ENCODE data around the gene GALT. TPM values are rescaled to one million over a fixed set of nuclear protein-coding genes. Genes with fewer than 3 reads are reported as not detected.
"Not testable (repeated sequence)": the region's sequence is repeated elsewhere in the genome, so short reads cannot be mapped to it uniquely, and the experiment has no call there.

The GALT gene
- total RNA-seq, 1 donor from 2014 or later: 72.0 TPM

DNA sequence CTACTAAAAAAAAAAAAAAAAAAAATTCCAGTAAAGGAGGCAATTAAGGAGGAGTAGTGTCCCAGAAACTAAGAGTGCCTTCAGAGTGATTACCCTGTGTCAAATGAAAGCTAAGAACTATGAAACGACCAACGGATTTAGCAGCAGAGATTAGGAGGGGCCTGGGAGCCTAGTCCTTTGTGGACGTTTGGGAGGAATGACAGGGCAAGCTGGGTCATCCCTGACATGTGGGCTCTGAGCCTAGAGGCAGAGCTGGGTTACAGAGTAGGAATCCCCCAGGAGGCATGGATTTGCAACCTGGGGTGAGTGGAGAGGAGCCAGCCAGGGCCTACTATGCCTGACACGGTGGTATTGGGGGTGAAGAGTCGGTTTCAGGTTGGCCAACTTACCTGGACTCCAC is 13.3 kb upstream of the GALT start:
- no peak overlapping the region for H3K4me3 Mint-ChIP-seq
- intact Hi-C loops (cut with micrococcal nuclease): loop anchor here (10.0 kb wide), 1 partner anchor 442 kb away; the partner anchor contains the start of genes FANCG and VCP
- H3K27me3 Mint-ChIP-seq (ENCODE audit: insufficient read depth): peaks cover 24% of the 10 kb centered on the region
- peaks cover 37% of the 10 kb centered on the region for H3K4me1 Mint-ChIP-seq (ENCODE audit: low read depth)
- H3K27ac Mint-ChIP-seq: no peak overlapping the region
- peaks cover 35% of the 10 kb centered on the region for H3K36me3 Mint-ChIP-seq (ENCODE audit: low read depth)
- H3K9me3 Mint-ChIP-seq: no peaks in the 10 kb centered on the region
- DNase-seq (ENCODE audit: low spot score): no peak

DNA sequence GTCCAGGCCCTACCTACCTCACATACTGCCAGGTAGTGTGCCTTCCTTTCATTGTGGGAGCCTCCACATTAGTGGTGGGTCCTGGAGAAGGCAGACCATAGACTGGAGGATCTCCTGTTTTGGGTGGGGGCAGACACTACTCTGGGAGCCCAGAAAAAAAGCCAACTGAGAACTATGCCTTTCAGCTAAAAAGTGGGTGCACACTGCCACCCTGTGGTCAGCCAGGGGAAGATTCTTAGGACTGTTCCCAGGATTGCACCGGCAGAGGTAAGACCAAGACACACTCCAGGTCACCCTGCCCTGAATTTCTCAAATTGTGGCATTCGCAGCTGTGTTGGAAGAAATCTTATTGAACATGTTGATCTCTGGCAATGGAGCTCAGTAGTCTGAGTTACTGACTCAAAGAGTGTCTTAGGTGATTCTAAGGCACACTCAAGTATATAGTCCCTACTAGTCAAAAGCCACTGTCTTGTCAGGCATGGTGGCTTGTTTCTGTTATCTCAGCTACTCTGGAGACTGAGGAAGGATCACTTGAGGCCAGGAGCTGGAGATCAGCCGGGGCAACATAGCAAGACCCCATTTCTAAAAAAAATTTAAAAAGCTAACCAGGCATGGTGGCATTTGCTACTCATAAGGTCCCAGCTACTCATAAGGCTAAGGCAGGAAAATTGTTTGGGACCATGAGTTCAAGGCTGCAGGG is 12.5 kb upstream of the GALT start:
- peak; percentile 62 for DNase-seq (ENCODE audit: low spot score)
- no peaks in the 10 kb centered on the region for H3K9me3 Mint-ChIP-seq
- peaks cover 19% of the 10 kb centered on the region for H3K27me3 Mint-ChIP-seq (ENCODE audit: insufficient read depth)
- H3K4me1 Mint-ChIP-seq (ENCODE audit: low read depth): peaks cover 39% of the 10 kb centered on the region
- H3K27ac Mint-ChIP-seq: no peak overlapping the region
- peaks cover 31% of the 10 kb centered on the region for H3K36me3 Mint-ChIP-seq (ENCODE audit: low read depth)
- intact Hi-C loops (cut with micrococcal nuclease): loop anchor here (1.0 to 10.0 kb wide), 2 partner anchors 22 to 441 kb away; partner anchors contain the start of genes FANCG, RPP25L and VCP
- H3K4me3 Mint-ChIP-seq: peak overlapping the region; percentile 59

DNA sequence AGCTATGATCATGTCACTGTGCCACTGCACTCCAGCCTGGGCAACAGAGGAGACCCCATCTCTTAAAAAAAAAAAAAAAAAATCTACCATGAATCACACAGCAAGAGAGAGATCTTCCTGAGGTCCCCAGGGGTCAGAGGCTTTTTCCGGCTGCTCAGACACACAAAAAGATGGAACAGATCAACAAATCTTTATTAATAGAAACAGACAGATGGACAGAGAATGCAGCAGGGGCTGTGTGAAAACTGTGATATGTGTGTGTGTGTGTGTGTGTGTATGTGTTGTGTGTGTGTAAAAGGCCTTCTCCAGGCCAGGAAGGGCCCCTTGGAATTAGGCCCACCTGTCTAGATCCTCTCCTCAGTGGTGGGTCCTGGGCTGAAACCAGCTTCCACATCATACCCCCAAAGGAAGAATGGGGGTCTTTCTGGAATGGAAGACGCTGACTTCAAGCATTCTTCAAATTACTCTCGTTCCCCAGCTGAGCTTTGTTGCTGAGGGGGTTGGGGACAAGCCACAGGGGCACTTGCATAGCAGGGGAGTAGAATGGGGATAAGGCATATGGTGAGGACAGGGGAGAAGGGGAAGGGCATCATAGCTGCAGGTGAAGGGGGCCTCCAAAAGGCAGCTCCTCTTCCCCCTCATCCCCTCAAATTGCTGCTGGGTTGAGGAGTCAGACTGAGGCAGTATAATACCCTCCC is 11.8 kb upstream of the GALT start:
- peaks cover 31% of the 10 kb centered on the region for H3K36me3 Mint-ChIP-seq (ENCODE audit: low read depth)
- H3K4me3 Mint-ChIP-seq: peak overlapping the region; percentile 59
- no peak overlapping the region for H3K27ac Mint-ChIP-seq
- no peaks in the 10 kb centered on the region for H3K9me3 Mint-ChIP-seq
- intact Hi-C loops (cut with micrococcal nuclease): loop anchor here (1.0 to 10.0 kb wide), 3 partner anchors 22 to 440 kb away; partner anchors contain the start of genes FANCG, RPP25L and VCP
- peaks cover 39% of the 10 kb centered on the region for H3K4me1 Mint-ChIP-seq (ENCODE audit: low read depth)
- peaks cover 12% of the 10 kb centered on the region for H3K27me3 Mint-ChIP-seq (ENCODE audit: insufficient read depth)
- no peak for DNase-seq (ENCODE audit: low spot score)

DNA sequence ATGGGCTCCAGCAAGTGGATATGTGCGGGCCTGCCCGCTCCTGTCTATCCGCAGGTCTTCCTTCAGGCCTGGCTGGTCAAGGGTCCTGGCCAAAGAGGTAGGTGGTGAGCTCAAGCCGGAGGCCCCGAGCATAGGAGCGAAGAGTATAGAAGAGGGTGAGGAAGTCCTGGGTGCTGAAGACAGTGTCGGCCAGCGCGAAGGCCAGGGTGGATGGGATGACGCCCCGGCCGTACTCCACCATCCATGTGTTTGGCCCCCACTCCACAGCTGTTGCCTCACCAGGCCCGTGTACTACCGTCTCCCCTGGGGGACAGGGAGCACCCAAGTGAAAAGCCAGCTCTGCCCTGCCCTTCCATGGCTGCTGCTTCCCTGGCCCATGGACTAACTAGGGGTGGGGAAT is 10.9 kb upstream of the GALT start:
- Mint-ChIP-seq H3K4me1 (ENCODE audit: low read depth) (peaks cover 34% of the 10 kb centered on the region), H3K36me3 (ENCODE audit: low read depth) (peaks cover 31% of the 10 kb centered on the region), H3K27me3 (ENCODE audit: insufficient read depth) (peaks cover 3% of the 10 kb centered on the region), H3K4me3 (peak overlapping the region; percentile 97), H3K27ac (peak overlapping the region; percentile 40), H3K9me3 (no peaks in the 10 kb centered on the region)
- intact Hi-C loops (cut with micrococcal nuclease): loop anchor here (5.0 to 10.0 kb wide), 2 partner anchors 33 to 439 kb away; partner anchors contain the start of genes FANCG and VCP
- DNase-seq (ENCODE audit: low spot score): no peak

DNA sequence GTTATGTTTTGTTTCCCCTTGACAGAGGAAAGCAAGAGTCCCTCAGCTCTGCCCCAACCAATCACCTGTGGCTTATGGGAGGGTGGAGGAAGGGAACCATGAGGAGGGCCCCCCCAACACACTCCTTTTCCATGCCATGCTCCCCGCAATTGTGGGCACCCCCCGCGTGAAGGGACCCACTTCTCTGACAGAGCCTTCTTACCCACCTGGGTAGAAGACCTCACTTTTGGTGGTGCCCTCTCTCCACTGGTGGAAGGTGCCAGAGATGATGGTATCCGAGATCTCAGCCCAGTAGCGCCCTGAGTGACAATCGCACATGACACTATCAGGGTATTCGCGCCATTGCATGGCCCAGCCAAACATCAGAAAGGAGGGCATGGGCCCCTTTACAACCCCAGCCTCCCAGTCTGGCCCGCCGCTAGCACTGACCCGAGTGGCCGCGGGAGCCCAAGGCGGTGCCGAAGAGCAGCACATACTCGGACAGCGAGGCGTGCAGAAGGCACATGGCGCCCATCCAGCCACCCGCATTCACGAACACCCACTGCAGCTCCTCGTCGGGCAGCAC is 9.6 kb upstream of the GALT start:
- Mint-ChIP-seq H3K27ac (peak overlapping the region; percentile 88), H3K36me3 (ENCODE audit: low read depth) (peaks cover 31% of the 10 kb centered on the region), H3K4me1 (ENCODE audit: low read depth) (peaks cover 39% of the 10 kb centered on the region), H3K4me3 (peak overlapping the region; percentile 97), H3K9me3 (no peaks in the 10 kb centered on the region), H3K27me3 (ENCODE audit: insufficient read depth) (no peaks in the 10 kb centered on the region)
- intact Hi-C loops (cut with micrococcal nuclease): loop anchor here (1.0 to 10.0 kb wide), 6 partner anchors 9 to 438 kb away; partner anchors contain the start of genes DCTN3, DNAI1, FAM219A and FANCG
- peak; percentile 15 for DNase-seq (ENCODE audit: low spot score)

DNA sequence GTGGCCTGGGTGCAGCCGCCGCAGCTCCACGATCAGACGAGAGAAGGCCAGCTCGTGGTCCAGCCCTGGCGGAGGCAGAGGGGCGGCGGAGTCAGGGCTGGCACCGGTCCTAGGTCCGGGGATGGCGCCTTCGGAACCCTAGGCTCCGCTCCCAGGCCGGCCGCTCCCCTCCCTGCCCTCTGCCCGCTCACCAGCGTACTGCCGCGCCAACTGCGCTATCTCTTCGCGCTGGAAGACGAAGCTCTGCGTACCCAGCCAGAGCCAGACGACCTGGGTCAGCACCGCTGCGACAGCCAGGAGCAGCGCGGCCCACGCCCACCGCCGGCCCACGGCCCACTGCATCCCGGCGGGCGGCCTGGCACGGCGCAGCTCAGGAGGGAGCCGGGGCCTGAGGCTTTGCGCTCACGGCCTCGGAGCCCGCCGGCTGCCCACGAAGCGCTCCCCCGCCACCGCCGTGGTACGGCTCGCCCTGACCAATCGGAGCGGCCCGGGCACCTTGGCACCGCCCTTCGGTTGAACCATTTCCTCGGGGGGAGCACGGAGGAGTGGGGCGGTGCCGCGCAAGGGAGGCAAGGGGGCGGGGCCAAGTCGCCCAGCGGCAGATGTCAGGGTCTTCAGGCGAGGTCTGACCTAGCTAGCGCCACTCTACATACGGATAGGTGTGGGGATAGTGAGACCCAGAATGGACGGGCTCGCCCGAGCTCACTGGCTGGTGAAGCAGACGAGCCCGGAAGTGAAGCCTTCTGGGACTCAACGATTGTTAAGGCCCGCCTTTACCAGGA is 8.9 kb upstream of the GALT start, which contains the start of gene SIGMAR1:
TSS of gene SIGMAR1 (minus strand) at position 432 of the 782 bp plus-strand sequence. CDS start at position 342, 90 bp downstream.
- H3K27me3 Mint-ChIP-seq (ENCODE audit: insufficient read depth): no peaks in the 10 kb centered on the region
- intact Hi-C loops (cut with micrococcal nuclease): loop anchor here (1.0 to 10.0 kb wide), 7 partner anchors 9 to 437 kb away; partner anchors contain the start of genes DCTN3, DNAI1, FAM219A and FANCG
- peak within 1 kb of the TSS; percentile 88 for H3K27ac Mint-ChIP-seq
- peaks cover 39% of the 10 kb centered on the region for H3K4me1 Mint-ChIP-seq (ENCODE audit: low read depth)
- no peaks in the 10 kb centered on the region for H3K9me3 Mint-ChIP-seq
- H3K4me3 Mint-ChIP-seq: peak within 1 kb of the TSS; percentile 97
- peak; percentile 94 for DNase-seq (ENCODE audit: low spot score)
- peaks cover 25% of the 10 kb centered on the region for H3K36me3 Mint-ChIP-seq (ENCODE audit: low read depth)

DNA sequence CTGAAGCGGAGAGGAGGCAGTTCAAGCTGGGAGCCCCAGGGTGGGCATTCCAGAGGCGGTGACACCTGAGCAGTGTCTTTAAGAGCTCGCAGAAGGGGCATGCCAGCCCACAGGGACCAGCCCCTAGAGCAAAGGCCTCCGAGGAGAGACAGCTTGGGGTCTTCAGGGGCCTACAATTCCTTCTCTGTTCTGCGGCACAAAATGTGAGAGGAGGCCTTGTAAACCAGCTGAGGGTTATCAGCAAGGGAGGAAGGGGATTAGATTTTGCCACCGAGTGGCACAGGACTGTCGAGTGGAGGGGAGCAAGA is 8.4 kb upstream of the GALT start:
- Mint-ChIP-seq H3K4me3 (peak overlapping the region; percentile 97), H3K27ac (peak overlapping the region; percentile 62), H3K9me3 (no peaks in the 10 kb centered on the region), H3K4me1 (ENCODE audit: low read depth) (peaks cover 39% of the 10 kb centered on the region), H3K27me3 (ENCODE audit: insufficient read depth) (no peaks in the 10 kb centered on the region), H3K36me3 (ENCODE audit: low read depth) (peaks cover 22% of the 10 kb centered on the region)
- no peak for DNase-seq (ENCODE audit: low spot score)
- intact Hi-C loops (cut with micrococcal nuclease): loop anchor here (1.0 to 10.0 kb wide), 3 partner anchors 26 to 437 kb away; partner anchors contain the start of genes FANCG and VCP

DNA sequence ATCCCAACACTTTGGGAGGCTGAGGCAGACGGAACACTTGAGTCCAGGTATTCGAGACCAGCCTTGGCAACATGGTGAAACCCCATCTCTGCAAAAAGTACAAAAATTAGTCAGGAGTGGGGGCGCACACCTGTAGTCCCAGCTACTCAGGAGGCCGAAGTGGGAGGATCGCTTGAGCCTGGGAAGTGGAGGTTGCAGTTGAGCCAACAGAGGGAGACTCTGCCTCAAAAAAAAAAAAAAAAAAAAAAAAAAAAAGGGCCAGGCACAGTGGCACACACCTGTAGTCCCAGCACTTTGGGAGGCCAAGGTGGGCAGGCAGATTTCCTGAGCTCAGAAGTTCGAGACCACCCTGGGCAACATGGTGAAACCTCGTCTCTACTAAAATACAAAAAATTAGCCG is 7.2 kb upstream of the GALT start:
- H3K27ac Mint-ChIP-seq; H3K27me3 Mint-ChIP-seq (ENCODE audit: insufficient read depth); H3K4me3 Mint-ChIP-seq; H3K9me3 Mint-ChIP-seq; DNase-seq (ENCODE audit: low spot score): not testable (repeated sequence)
- Mint-ChIP-seq H3K4me1 (ENCODE audit: low read depth) (peaks cover 32% of the 10 kb centered on the region), H3K36me3 (ENCODE audit: low read depth) (peaks cover 16% of the 10 kb centered on the region)
- intact Hi-C loops (cut with micrococcal nuclease): loop anchor here (5.0 to 10.0 kb wide), 2 partner anchors 37 to 435 kb away; partner anchors contain the start of genes FANCG and VCP

DNA sequence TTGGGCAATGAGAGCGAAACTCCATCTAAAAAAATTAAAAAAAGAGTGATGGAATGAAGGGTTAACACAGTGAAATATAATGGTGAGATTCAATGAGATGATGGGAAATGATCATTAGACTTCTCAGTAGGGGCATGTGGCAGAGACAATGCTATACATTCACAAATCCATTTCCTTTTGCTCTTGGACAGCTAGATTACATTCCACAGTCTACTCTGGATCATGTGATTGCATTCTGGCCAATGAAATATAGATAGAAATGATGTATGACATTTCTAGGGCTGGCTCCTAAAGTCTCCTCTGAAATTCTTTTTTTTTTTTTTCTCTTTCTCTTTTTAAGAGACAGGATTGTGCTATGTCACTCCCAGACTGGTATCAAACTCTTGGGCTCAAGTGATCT is 3.8 kb upstream of the GALT start:
- Mint-ChIP-seq H3K9me3 (no peaks in the 10 kb centered on the region), H3K36me3 (ENCODE audit: low read depth) (no peaks in the 10 kb centered on the region), H3K27ac (no peak overlapping the region), H3K4me3 (no peak overlapping the region), H3K27me3 (ENCODE audit: insufficient read depth) (no peaks in the 10 kb centered on the region), H3K4me1 (ENCODE audit: low read depth) (peaks cover 31% of the 10 kb centered on the region)
- DNase-seq (ENCODE audit: low spot score): no peak
- intact Hi-C loops (cut with micrococcal nuclease): no loop called here

DNA sequence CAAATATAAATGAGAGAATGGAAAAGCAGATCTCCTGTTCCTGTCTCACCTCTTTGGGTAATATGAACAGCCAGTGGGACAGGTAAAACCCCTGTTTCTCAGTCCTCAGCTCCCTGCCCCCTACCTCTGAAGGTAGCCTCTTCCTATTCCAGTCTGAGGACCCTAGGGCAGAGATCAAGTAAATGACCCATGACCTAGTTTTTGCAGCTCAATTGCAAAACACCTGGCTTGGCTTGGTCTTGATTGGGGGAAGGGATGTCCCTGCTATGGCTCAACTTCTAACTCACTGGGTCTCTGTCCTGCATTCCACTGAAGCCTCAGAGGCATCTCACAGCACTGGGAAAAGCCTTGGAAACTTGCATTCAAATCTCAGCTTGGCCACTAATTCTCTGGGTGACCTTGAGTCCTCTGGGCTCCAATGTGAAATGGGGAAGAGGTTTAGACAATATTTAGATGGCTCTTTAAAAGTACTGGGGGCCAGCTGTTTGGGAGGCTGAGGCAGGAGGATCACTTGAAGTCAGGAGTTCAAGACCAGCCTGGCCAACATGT is 1.6 kb upstream of the GALT start:
- DNase-seq (ENCODE audit: low spot score): no peak
- no peaks in the 10 kb centered on the region for H3K9me3 Mint-ChIP-seq
- H3K4me1 Mint-ChIP-seq (ENCODE audit: low read depth): peaks cover 37% of the 10 kb centered on the region
- no peak overlapping the region for H3K4me3 Mint-ChIP-seq
- H3K27ac Mint-ChIP-seq: no peak overlapping the region
- intact Hi-C loops (cut with micrococcal nuclease): no loop called here
- no peaks in the 10 kb centered on the region for H3K27me3 Mint-ChIP-seq (ENCODE audit: insufficient read depth)
- H3K36me3 Mint-ChIP-seq (ENCODE audit: low read depth): peaks cover 17% of the 10 kb centered on the region

DNA sequence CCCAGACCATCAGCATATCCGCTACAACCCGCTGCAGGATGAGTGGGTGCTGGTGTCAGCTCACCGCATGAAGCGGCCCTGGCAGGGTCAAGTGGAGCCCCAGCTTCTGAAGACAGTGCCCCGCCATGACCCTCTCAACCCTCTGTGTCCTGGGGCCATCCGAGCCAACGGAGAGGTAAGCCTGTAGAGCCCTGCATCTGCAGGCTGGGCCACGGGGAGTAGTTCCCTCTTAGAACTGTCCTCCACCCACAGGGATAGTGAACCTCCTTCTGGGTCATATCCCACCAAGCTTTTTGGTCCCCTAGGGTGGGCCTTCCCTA is 569 bp downstream of the GALT start:
- no peak for DNase-seq (ENCODE audit: low spot score)
- Mint-ChIP-seq H3K4me3 (peak overlapping the region; percentile 96), H3K9me3 (no peaks in the 10 kb centered on the region), H3K27ac (peak overlapping the region; percentile 88), H3K36me3 (ENCODE audit: low read depth) (peaks cover 19% of the 10 kb centered on the region), H3K4me1 (ENCODE audit: low read depth) (peaks cover 32% of the 10 kb centered on the region), H3K27me3 (ENCODE audit: insufficient read depth) (no peaks in the 10 kb centered on the region)
- intact Hi-C loops (cut with micrococcal nuclease): loop anchor here (2.0 kb wide), 1 partner anchor 188 kb away; the partner anchor contains the start of genes DNAI1 and FAM219A

DNA sequence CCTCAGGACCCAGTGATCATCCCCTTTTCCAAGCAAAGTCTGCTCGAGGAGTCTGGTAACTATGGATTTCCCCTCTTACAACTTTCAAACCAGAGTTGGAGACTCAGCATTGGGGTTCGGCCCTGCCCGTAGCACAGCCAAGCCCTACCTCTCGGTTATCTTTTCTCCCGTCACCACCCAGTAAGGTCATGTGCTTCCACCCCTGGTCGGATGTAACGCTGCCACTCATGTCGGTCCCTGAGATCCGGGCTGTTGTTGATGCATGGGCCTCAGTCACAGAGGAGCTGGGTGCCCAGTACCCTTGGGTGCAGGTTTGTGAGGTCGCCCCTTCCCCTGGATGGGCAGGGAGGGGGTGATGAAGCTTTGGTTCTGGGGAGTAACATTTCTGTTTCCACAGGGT is 1.2 kb downstream of the GALT start:
- Mint-ChIP-seq H3K4me1 (ENCODE audit: low read depth) (peaks cover 37% of the 10 kb centered on the region), H3K27ac (peak overlapping the region; percentile 88), H3K9me3 (no peaks in the 10 kb centered on the region), H3K4me3 (peak overlapping the region; percentile 96), H3K36me3 (ENCODE audit: low read depth) (peaks cover 23% of the 10 kb centered on the region), H3K27me3 (ENCODE audit: insufficient read depth) (no peaks in the 10 kb centered on the region)
- DNase-seq (ENCODE audit: low spot score): no peak
- intact Hi-C loops (cut with micrococcal nuclease): loop anchor here (2.0 kb wide), 1 partner anchor 189 kb away; the partner anchor contains the start of genes DNAI1 and FAM219A
